ENCODE measurements around the gene PGBD5. TPM values are rescaled to one million over a fixed set of nuclear protein-coding genes. Genes with fewer than 3 reads are reported as not detected.

PGBD5 gene
- polyA plus RNA-seq, 1 of the 3 experiments (the other 2 are of a cell fraction), result 0.15 TPM

GRCh38 chr1:230394741-230395140 is 31.4 kb downstream of the PGBD5 start:
- TF ChIP-seq CTCF (IDR thresholded peaks at IDR 0.05), result no peak
- TF ChIP-seq USF2 (IDR thresholded peaks at IDR 0.05; ENCODE audit: borderline replicate concordance, low read depth, low read length), result no peak
- no peak for TF ChIP-seq POLR2AphosphoS5 (IDR thresholded peaks at IDR 0.05; ENCODE audit: low read depth, low read length)
- TF ChIP-seq FOXJ3 (CRISPR knock-in tag; IDR thresholded peaks at IDR 0.05), result no peak
- TF ChIP-seq YY1 (IDR thresholded peaks at IDR 0.05; ENCODE audit: low read depth), result no peak
- TF ChIP-seq TEAD4 (IDR thresholded peaks at IDR 0.05; ENCODE audit: borderline replicate concordance, insufficient read depth), result no peak
- no peak for TF ChIP-seq GATA2 (CRISPR knock-in tag; IDR thresholded peaks at IDR 0.05)
- TF ChIP-seq FOSL2 (IDR thresholded peaks at IDR 0.05; ENCODE audit: borderline replicate concordance, low read depth), result no peak
- no peak for TF ChIP-seq FOXM1 (IDR thresholded peaks at IDR 0.05; ENCODE audit: low read depth)
- TF ChIP-seq USF1 (IDR thresholded peaks at IDR 0.05; ENCODE audit: borderline replicate concordance, low read depth), result no peak
- TF ChIP-seq EP300 (IDR thresholded peaks at IDR 0.05; ENCODE audit: borderline replicate concordance in 1 of 2, low read depth in 1 of 2, low read length in 1 of 2), result no peak
- TF ChIP-seq RAD21 (IDR thresholded peaks at IDR 0.05; ENCODE audit: low read length), result no peak
- no peak for TF ChIP-seq ZBTB33 (IDR thresholded peaks at IDR 0.05; ENCODE audit: borderline replicate concordance, low read depth)
- Histone ChIP-seq H3K4me3 (ENCODE audit: low read depth in 2 of 2, low read length in 1 of 2) (no peak overlapping the region), H3K9ac (no peak overlapping the region), H3K4me1 (ENCODE audit: control insufficient read depth in 1 of 2, insufficient read depth in 2 of 2, low read depth in 1 of 2, low read length in 1 of 2) (no peaks in the 10 kb centered on the region; a peak in 1 of 4 replicates), H4K20me1 (ENCODE audit: insufficient read depth) (no peaks in the 10 kb centered on the region), H3K9me2 (no peaks in the 10 kb centered on the region), H3K36me3 (replicated peaks in 1 of 2; ENCODE audit: control insufficient read depth in 1 of 2, insufficient read depth in 2 of 2, low read length in 1 of 2) (no peaks in the 10 kb centered on the region), H3K4me2 (no peak overlapping the region), H3K9me3 (no peaks in the 10 kb centered on the region), H3F3A (replicated peaks; ENCODE audit: insufficient read depth) (no peaks in the 10 kb centered on the region), H3K27ac (ENCODE audit: low read depth in 2 of 2, low read length in 1 of 2) (no peak overlapping the region), H3K79me2 (ENCODE audit: insufficient read depth) (no peaks in the 10 kb centered on the region), H3K27me3 (ENCODE audit: insufficient read depth) (no peaks in the 10 kb centered on the region), H2AFZ (ENCODE audit: low read depth) (no peak overlapping the region)
- POLR2A ChIA-PET, result no interaction called here
- DNase-seq, result no peak
- WGBS (ENCODE audit: low lambda C conversion rate), result 41% methylated on average over 8 of the region's 8 CpGs
- CTCF ChIA-PET, result interaction anchor here (0.6 to 1.0 kb wide), 3 partner anchors 10 to 27 kb away, joined by 3 to 4 read pairs (median 3); no protein-coding TSS in a partner anchor

Data from SK-N-SH (cell line).